B cell (primary cell): ENCODE measurements around the gene CACNA2D3. TPM values are rescaled to one million over a fixed set of nuclear protein-coding genes. Genes with fewer than 3 reads are reported as not detected.

ENCODE experiments used
- ATAC-seq: fragments of 200-7000 bp; cut with Tn5 transposase; one replicate; pipeline ENCODE4 v1.10.0; 2021; ENCODE audit warnings: low read depth, mild to moderate bottlenecking, moderate number of reproducible peaks, moderate library complexity
- CTCF ChIA-PET: fragments of 350-600 bp; sonication (Branson Sonifier 250); formaldehyde crosslinking; loops from one replicate; lab custom pipeline; 2021; ENCODE audit warnings: antibody characterized with exemption, inconsistent platforms; lab: Charles Lee
- POLR2A ChIA-PET: fragments of 350-600 bp; sonication (Branson Sonifier 250); formaldehyde crosslinking; loops from one replicate; lab custom pipeline; 2021; ENCODE audit warnings: antibody characterized with exemption; lab: Charles Lee
- DNase-seq: peaks from one replicate; pipeline ENCODE4 v3.0.0; 2013
- H2AFZ ChIP-seq: 2 replicates; pipeline ENCODE4 v1.6.1; 2012; ENCODE audit warnings: mild to moderate bottlenecking, low read depth, low read length; ENCODE audit not compliant: insufficient read depth, poor library complexity, severe bottlenecking
- H3K27ac ChIP-seq, 2 donors: 1 replicate in 1 of 2; 2 replicates in 1 of 2; pipeline ENCODE4 v1.5.1; 2012 to 2013; ENCODE audit warnings: low read length in 2 of 2, mild to moderate bottlenecking in 2 of 2, moderate library complexity in 1 of 2
- H3K27me3 ChIP-seq, 4 experiments: fragments of 200-600 bp in 1 of 4; sonication (generic) in 1 of 4; replicated peaks in 1 of 4; 1 replicate in 2 of 4; 2 replicates in 2 of 4; pipeline versions ENCODE4 v1.6.1 to v1.7.0; 2013 to 2016; ENCODE audit warnings: low read length in 3 of 4, mild to moderate bottlenecking in 2 of 4, mixed read lengths in 1 of 4, moderate library complexity in 1 of 4; ENCODE audit not compliant: insufficient read depth in 4 of 4, control insufficient read depth in 3 of 4; ENCODE audit errors: control extremely low read depth in 1 of 4
- H3K36me3 ChIP-seq, 2 experiments: replicated peaks in 1 of 2; 1 replicate in 1 of 2; 2 replicates in 1 of 2; pipeline versions ENCODE4 v1.6.1 to v1.7.1; 2013; ENCODE audit warnings: low read length in 1 of 2; ENCODE audit not compliant: insufficient read depth in 2 of 2, control insufficient read depth in 1 of 2; ENCODE audit errors: control extremely low read depth in 1 of 2, extremely low read depth in 1 of 2
- H3K4me1 ChIP-seq, 2 donors: fragments of 200-600 bp in 1 of 2; sonication (generic) in 1 of 2; 1 replicate in 1 of 2; 2 replicates in 1 of 2; pipeline versions ENCODE4 v1.5.1 to v1.6.1; 2013 to 2017; ENCODE audit warnings: low read length in 2 of 2; ENCODE audit not compliant: control insufficient read depth in 2 of 2, insufficient read depth in 2 of 2
- H3K4me2 ChIP-seq: replicated peaks from 2 replicates; pipeline ENCODE3; 2012; ENCODE audit warnings: mild to moderate bottlenecking, low read depth, low read length; ENCODE audit not compliant: poor library complexity, severe bottlenecking
- H3K4me3 ChIP-seq, 5 experiments: fragments of 200-600 bp in 1 of 5; sonication (generic) in 1 of 5; 1 replicate in 3 of 5; 2 replicates in 2 of 5; pipeline versions ENCODE4 v1.5.1 to v1.7.0; 2011 to 2016; ENCODE audit warnings: low read length in 4 of 5, mild to moderate bottlenecking in 4 of 5, low read depth in 2 of 5, control low read depth in 1 of 5, moderate library complexity in 1 of 5; ENCODE audit not compliant: insufficient read depth in 1 of 5; ENCODE audit errors: control extremely low read depth in 1 of 5, extremely low read depth in 1 of 5
- H3K79me2 ChIP-seq: fragments of 200-600 bp; sonication (generic); one replicate; pipeline ENCODE4 v1.6.0; 2016; ENCODE audit warnings: low read length; ENCODE audit not compliant: control insufficient read depth, insufficient read depth
- H3K9ac ChIP-seq: fragments of 200-600 bp; sonication (generic); 2 replicates; pipeline ENCODE4 v1.6.1; 2017; ENCODE audit warnings: mild to moderate bottlenecking, low read length, moderate library complexity
- H3K9me3 ChIP-seq, 3 donors: one replicate each; pipeline versions ENCODE4 v1.6.1 to v1.7.1; 2013; ENCODE audit warnings: low read length in 2 of 3; ENCODE audit not compliant: control insufficient read depth in 2 of 3, insufficient read depth in 1 of 3; ENCODE audit errors: control extremely low read depth in 1 of 3
- H4K20me1 ChIP-seq: 2 replicates; pipeline ENCODE4 v1.6.0; 2012; ENCODE audit warnings: mild to moderate bottlenecking, low read length; ENCODE audit not compliant: insufficient read depth, control insufficient read depth, poor library complexity, severe bottlenecking
- H3K27ac Mint-ChIP-seq: one replicate; pipeline ENCODE4 v1.8.0; 2021; ENCODE audit warnings: mixed read lengths
- H3K27me3 Mint-ChIP-seq: one replicate; pipeline ENCODE4 v1.8.0; 2021; ENCODE audit warnings: mixed read lengths
- H3K4me1 Mint-ChIP-seq: one replicate; pipeline ENCODE4 v1.8.0; 2021; ENCODE audit warnings: mixed read lengths
- H3K4me3 Mint-ChIP-seq: one replicate; pipeline ENCODE4 v1.8.0; 2021; ENCODE audit warnings: mixed read lengths
- H3K9me3 Mint-ChIP-seq: one replicate; pipeline ENCODE4 v1.8.0; 2022; ENCODE audit warnings: mixed read lengths; ENCODE audit not compliant: insufficient read depth
- EZH2 ChIP-seq: IDR thresholded peaks from 2 replicates; pipeline ENCODE4 v1.6.1; 2012; ENCODE audit warnings: borderline replicate concordance, low read depth, mild to moderate bottlenecking, moderate library complexity, low read length; ENCODE audit not compliant: insufficient read depth, poor library complexity, severe bottlenecking
- WGBS: methylation state at CpG from one replicate; pipeline ENCODE4 v1.1.5; 2013; ENCODE audit warnings: missing lambda C conversion rate; ENCODE audit not compliant: insufficient coverage; 5-methylcytosine and 5-hydroxymethylcytosine counted together
- intact Hi-C: fragments of 100-400 bp; cut with micrococcal nuclease; formaldehyde crosslinking; loops from one replicate; pipeline ENCODE4 v1.10.0; 2022
- polyA plus RNA-seq: library from polyadenylated mRNA; depleted of rRNA; stranded (reverse); fragments of >200 nt; gene quantifications from 2 replicates; pipeline ENCODE4 v1.2.3, GENCODE V29; 2012
- total RNA-seq, 2 donors: library from RNA; stranded (reverse); fragments of 120-200 nt in 1 of 2; gene quantifications; 1 replicate in 1 of 2; 2 replicates in 1 of 2; pipeline versions ENCODE4 v1.2.3 to v1.2.4, GENCODE V29; 2013 to 2022
- TF ChIP-seq, protein P1 (sequence below): fragments of 200-600 bp; IDR thresholded peaks from one replicate; pipeline ENCODE4 v1.8.0; 2022; ENCODE audit warnings: antibody characterized with exemption, mild to moderate bottlenecking

The CACNA2D3 gene
- total and polyA plus RNA-seq, 2 donors (not counting 1 experiment from before 2014, with no cell fraction given) = not detected

DNA sequence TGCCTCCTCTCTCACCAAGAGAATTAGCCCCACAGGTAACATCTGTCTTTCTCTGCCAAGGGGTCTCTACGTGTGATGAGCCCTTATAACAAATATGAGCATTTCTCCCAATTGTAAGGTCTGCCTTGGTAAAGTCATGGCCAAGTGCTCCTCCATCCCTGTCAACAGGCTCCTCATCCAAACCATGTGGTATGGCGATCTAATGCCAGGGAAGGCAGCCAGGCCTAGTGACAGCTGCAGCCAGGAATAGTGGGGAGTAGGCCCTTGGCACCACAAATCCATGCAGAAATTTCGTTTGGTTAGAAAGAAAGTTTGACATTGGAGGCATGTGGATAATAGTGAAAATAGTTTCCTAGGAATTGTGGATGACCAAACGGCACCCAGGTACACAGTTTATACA is 810.3 kb downstream of the CACNA2D3 start:
- intact Hi-C loops = no loop called here
- POLR2A ChIA-PET = no interaction called here
- no peak overlapping the region for H3K9ac ChIP-seq
- 64% methylated on average over 2 of the region's 4 CpGs for WGBS
- H3K9me3 Mint-ChIP-seq = no peaks in the 10 kb centered on the region
- no peaks in the 10 kb centered on the region for H3K9me3 ChIP-seq
- H3K27me3 Mint-ChIP-seq = no peaks in the 10 kb centered on the region
- ATAC-seq (no peak), DNase-seq (no peak)
- no peak overlapping the region for H3K4me2 ChIP-seq
- no peaks in the 10 kb centered on the region for H4K20me1 ChIP-seq
- no peak overlapping the region for H3K4me3 ChIP-seq
- H3K4me1 ChIP-seq = no peaks in the 10 kb centered on the region
- no peaks in the 10 kb centered on the region for H3K79me2 ChIP-seq
- H3K27me3 ChIP-seq = no peaks in the 10 kb centered on the region
- H3K36me3 ChIP-seq = no peaks in the 10 kb centered on the region
- CTCF ChIA-PET = interaction anchor here (0.7 kb wide), 1 partner anchor 1823 kb away, joined by 4 read pairs; no protein-coding TSS in a partner anchor
- TF ChIP-seq EZH2 = no peak
- TF ChIP-seq, protein P1, sequence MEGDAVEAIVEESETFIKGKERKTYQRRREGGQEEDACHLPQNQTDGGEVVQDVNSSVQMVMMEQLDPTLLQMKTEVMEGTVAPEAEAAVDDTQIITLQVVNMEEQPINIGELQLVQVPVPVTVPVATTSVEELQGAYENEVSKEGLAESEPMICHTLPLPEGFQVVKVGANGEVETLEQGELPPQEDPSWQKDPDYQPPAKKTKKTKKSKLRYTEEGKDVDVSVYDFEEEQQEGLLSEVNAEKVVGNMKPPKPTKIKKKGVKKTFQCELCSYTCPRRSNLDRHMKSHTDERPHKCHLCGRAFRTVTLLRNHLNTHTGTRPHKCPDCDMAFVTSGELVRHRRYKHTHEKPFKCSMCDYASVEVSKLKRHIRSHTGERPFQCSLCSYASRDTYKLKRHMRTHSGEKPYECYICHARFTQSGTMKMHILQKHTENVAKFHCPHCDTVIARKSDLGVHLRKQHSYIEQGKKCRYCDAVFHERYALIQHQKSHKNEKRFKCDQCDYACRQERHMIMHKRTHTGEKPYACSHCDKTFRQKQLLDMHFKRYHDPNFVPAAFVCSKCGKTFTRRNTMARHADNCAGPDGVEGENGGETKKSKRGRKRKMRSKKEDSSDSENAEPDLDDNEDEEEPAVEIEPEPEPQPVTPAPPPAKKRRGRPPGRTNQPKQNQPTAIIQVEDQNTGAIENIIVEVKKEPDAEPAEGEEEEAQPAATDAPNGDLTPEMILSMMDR = no peak
- H2AFZ ChIP-seq = no peak overlapping the region
- H3K4me3 Mint-ChIP-seq = no peak overlapping the region
- no peak overlapping the region for H3K27ac ChIP-seq
- H3K4me1 Mint-ChIP-seq = no peaks in the 10 kb centered on the region
- H3K27ac Mint-ChIP-seq = no peak overlapping the region

DNA sequence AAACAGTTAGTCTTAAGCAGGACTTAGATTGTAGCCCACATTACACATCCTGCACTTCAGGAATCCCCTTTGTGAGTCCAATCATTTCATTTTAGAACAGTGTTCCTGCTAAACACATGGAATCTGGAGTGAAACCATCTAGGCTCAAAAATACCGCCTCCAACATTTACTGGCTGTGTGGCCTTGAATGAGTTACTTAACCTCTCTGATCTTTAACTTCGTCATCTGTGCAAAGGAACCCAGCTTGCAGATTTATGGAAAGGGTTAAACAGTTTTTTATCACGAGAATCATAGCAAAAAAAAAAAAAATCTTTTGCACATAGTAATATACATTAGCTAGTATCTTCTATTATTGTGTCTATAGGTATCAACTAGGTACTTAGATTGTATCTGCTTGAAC is 813.5 kb downstream of the CACNA2D3 start:
- Histone ChIP-seq H2AFZ (no peak overlapping the region), H3K4me3 (no peak overlapping the region), H3K4me1 (no peaks in the 10 kb centered on the region), H3K27ac (no peak overlapping the region), H3K9ac (no peak overlapping the region), H3K9me3 (no peaks in the 10 kb centered on the region), H4K20me1 (no peaks in the 10 kb centered on the region), H3K4me2 (no peak overlapping the region), H3K79me2 (no peaks in the 10 kb centered on the region), H3K36me3 (no peaks in the 10 kb centered on the region), H3K27me3 (no peaks in the 10 kb centered on the region)
- Mint-ChIP-seq H3K4me3 (no peak overlapping the region), H3K27me3 (no peaks in the 10 kb centered on the region), H3K27ac (no peak overlapping the region), H3K4me1 (no peaks in the 10 kb centered on the region), H3K9me3 (no peaks in the 10 kb centered on the region)
- DNase-seq = no peak
- no peak for TF ChIP-seq EZH2
- TF ChIP-seq, protein P1 = no peak
- no peak for ATAC-seq
- no CpG with 5 or more reads among the region's 3 CpGs for WGBS
- intact Hi-C loops = no loop called here
- ChIA-PET POLR2A (no interaction called here), CTCF (no interaction called here)
